B cell (primary cell): ENCODE measurements around the gene BANF2.
"Not testable (repeated sequence)": the region's sequence is repeated elsewhere in the genome, so short reads cannot be mapped to it uniquely, and the experiment has no call there.

Experiments
- CTCF ChIP-seq: fragments of 200-600 bp; IDR thresholded peaks from one replicate; pipeline ENCODE4 v1.8.0; 2022; ENCODE audit warnings: antibody characterized with exemption, mild to moderate bottlenecking
- EZH2 ChIP-seq: IDR thresholded peaks from 2 replicates; pipeline ENCODE4 v1.6.1; 2012; ENCODE audit warnings: borderline replicate concordance, low read depth, mild to moderate bottlenecking, moderate library complexity, low read length; ENCODE audit not compliant: insufficient read depth, poor library complexity, severe bottlenecking

- not testable (repeated sequence) for TF ChIP-seq CTCF, EZH2
These were observed 70.0 kb downstream of the BANF2 start for GRCh38 chr20:17769716-17770115.
